Muscle layer of colon (tissue), 2 donors: ENCODE results near the gene C17orf100.

Source experiments
- H3K27ac ChIP-seq: one replicate; pipeline ENCODE4 v1.7.0; 2013; ENCODE audit warnings: low read depth, mild to moderate bottlenecking, low read length, moderate library complexity
- H3K27me3 ChIP-seq, 2 donors: one replicate each; pipeline ENCODE4 v1.7.0; 2013; ENCODE audit warnings: low read length in 2 of 2, mild to moderate bottlenecking in 2 of 2; ENCODE audit not compliant: insufficient read depth in 2 of 2, control insufficient read depth in 1 of 2
- H3K36me3 ChIP-seq: one replicate; pipeline ENCODE4 v1.7.0; 2013; ENCODE audit warnings: mild to moderate bottlenecking, low read length; ENCODE audit not compliant: insufficient read depth
- H3K4me1 ChIP-seq: one replicate; pipeline ENCODE4 v1.7.0; 2013; ENCODE audit warnings: mild to moderate bottlenecking, low read length; ENCODE audit not compliant: insufficient read depth
- H3K4me3 ChIP-seq, 2 donors: one replicate each; pipeline ENCODE4 v1.7.0; 2013; ENCODE audit warnings: low read length in 2 of 2, low read depth in 1 of 2, mild to moderate bottlenecking in 1 of 2, moderate library complexity in 1 of 2
- H3K9ac ChIP-seq: one replicate; pipeline ENCODE4 v1.7.0; 2013; ENCODE audit warnings: low read length
- H3K9me3 ChIP-seq: one replicate; pipeline ENCODE4 v1.7.0; 2013; ENCODE audit warnings: mild to moderate bottlenecking, low read length
- donor health status: abdominal sarcoma.
- donor health status: Adenocarcinoma of cecum.

C17orf100 gene

GRCh38 chr17:6674586-6674985 is 23.0 kb downstream of the C17orf100 start:
- no peak overlapping the region for H3K4me3 ChIP-seq
- H3K27ac ChIP-seq, result no peak overlapping the region
- H3K36me3 ChIP-seq, result no peaks in the 10 kb centered on the region
- peaks cover 0 to 18% of the 10 kb centered on the region in 2 donors for H3K27me3 ChIP-seq
- H3K9me3 ChIP-seq, result no peaks in the 10 kb centered on the region
- no peaks in the 10 kb centered on the region for H3K4me1 ChIP-seq
- no peak overlapping the region for H3K9ac ChIP-seq

GRCh38 chr17:6675201-6675825 is 23.8 kb downstream of the C17orf100 start:
- Histone ChIP-seq H3K9ac (no peak overlapping the region), H3K4me3 (no peak overlapping the region), H3K27me3 (peaks cover 0 to 18% of the 10 kb centered on the region in 2 donors), H3K36me3 (no peaks in the 10 kb centered on the region), H3K4me1 (no peaks in the 10 kb centered on the region), H3K27ac (no peak overlapping the region), H3K9me3 (no peaks in the 10 kb centered on the region)

- Histone ChIP-seq H3K9me3 (no peaks in the 10 kb centered on the region), H3K27ac (no peak overlapping the region), H3K4me3 (no peak overlapping the region), H3K9ac (no peak overlapping the region), H3K27me3 (peaks cover 0 to 18% of the 10 kb centered on the region in 2 donors), H3K4me1 (no peaks in the 10 kb centered on the region), H3K36me3 (no peaks in the 10 kb centered on the region)
These were observed 25.2 kb downstream of the C17orf100 start for GRCh38 chr17:6676802-6677157.

- H3K4me3 ChIP-seq, result no peak overlapping the region
- no peaks in the 10 kb centered on the region for H3K36me3 ChIP-seq
- H3K4me1 ChIP-seq, result no peaks in the 10 kb centered on the region
- no peak overlapping the region for H3K27ac ChIP-seq
- H3K9me3 ChIP-seq, result no peaks in the 10 kb centered on the region
- no peak overlapping the region for H3K9ac ChIP-seq
- H3K27me3 ChIP-seq, result peaks cover 0 to 18% of the 10 kb centered on the region in 2 donors
These were observed 25.7 kb downstream of the C17orf100 start for GRCh38 chr17:6677158-6677831.

- no peaks in the 10 kb centered on the region for H3K9me3 ChIP-seq
- no peak overlapping the region for H3K4me3 ChIP-seq
- H3K27ac ChIP-seq, result no peak overlapping the region
- H3K9ac ChIP-seq, result no peak overlapping the region
- H3K27me3 ChIP-seq, result peaks cover 0 to 18% of the 10 kb centered on the region in 2 donors
- H3K4me1 ChIP-seq, result no peaks in the 10 kb centered on the region
- H3K36me3 ChIP-seq, result no peaks in the 10 kb centered on the region
These were observed 26.4 kb downstream of the C17orf100 start for GRCh38 chr17:6677946-6678345.

- Histone ChIP-seq H3K9me3 (no peaks in the 10 kb centered on the region), H3K27me3 (peaks cover 0 to 18% of the 10 kb centered on the region in 2 donors), H3K36me3 (no peaks in the 10 kb centered on the region), H3K4me3 (no peak overlapping the region), H3K9ac (no peak overlapping the region), H3K27ac (no peak overlapping the region), H3K4me1 (no peaks in the 10 kb centered on the region)
These were observed 27.7 kb downstream of the C17orf100 start for GRCh38 chr17:6679241-6679640.

GRCh38 chr17:6681176-6681575 is 29.6 kb downstream of the C17orf100 start:
- H3K36me3 ChIP-seq, result no peaks in the 10 kb centered on the region
- H3K4me1 ChIP-seq, result no peaks in the 10 kb centered on the region
- H3K9me3 ChIP-seq, result no peaks in the 10 kb centered on the region
- H3K27me3 ChIP-seq, result peaks cover 0 to 18% of the 10 kb centered on the region in 2 donors
- H3K4me3 ChIP-seq, result no peak overlapping the region
- H3K9ac ChIP-seq, result no peak overlapping the region
- no peak overlapping the region for H3K27ac ChIP-seq

GRCh38 chr17:6681671-6682070 is 30.1 kb downstream of the C17orf100 start:
- Histone ChIP-seq H3K4me1 (no peaks in the 10 kb centered on the region), H3K9me3 (no peaks in the 10 kb centered on the region), H3K27me3 (peaks cover 0 to 14% of the 10 kb centered on the region in 2 donors), H3K9ac (no peak overlapping the region), H3K36me3 (no peaks in the 10 kb centered on the region), H3K4me3 (no peak overlapping the region), H3K27ac (no peak overlapping the region)

- no peak overlapping the region for H3K9ac ChIP-seq
- no peaks in the 10 kb centered on the region for H3K36me3 ChIP-seq
- H3K27me3 ChIP-seq, result peaks cover 0 to 8% of the 10 kb centered on the region in 2 donors
- H3K4me1 ChIP-seq, result no peaks in the 10 kb centered on the region
- no peak overlapping the region for H3K27ac ChIP-seq
- no peak overlapping the region for H3K4me3 ChIP-seq
- no peaks in the 10 kb centered on the region for H3K9me3 ChIP-seq
These were observed 30.8 kb downstream of the C17orf100 start for GRCh38 chr17:6682339-6682738.

GRCh38 chr17:6683081-6683684 is 31.6 kb downstream of the C17orf100 start:
- no peak overlapping the region for H3K27ac ChIP-seq
- H3K36me3 ChIP-seq, result no peaks in the 10 kb centered on the region
- no peaks in the 10 kb centered on the region for H3K4me1 ChIP-seq
- no peak overlapping the region for H3K9ac ChIP-seq
- no peaks in the 10 kb centered on the region for H3K27me3 ChIP-seq
- H3K9me3 ChIP-seq, result no peaks in the 10 kb centered on the region
- no peak overlapping the region for H3K4me3 ChIP-seq

GRCh38 chr17:6683730-6684459 is 32.3 kb downstream of the C17orf100 start:
- no peak overlapping the region for H3K9ac ChIP-seq
- H3K27me3 ChIP-seq, result no peaks in the 10 kb centered on the region
- no peak overlapping the region for H3K4me3 ChIP-seq
- H3K27ac ChIP-seq, result no peak overlapping the region
- H3K4me1 ChIP-seq, result no peaks in the 10 kb centered on the region
- no peaks in the 10 kb centered on the region for H3K36me3 ChIP-seq
- H3K9me3 ChIP-seq, result no peaks in the 10 kb centered on the region
